HepG2 (cell line): ENCODE data around the gene ANKRD65. TPM values are rescaled to one million over a fixed set of nuclear protein-coding genes. Genes with fewer than 3 reads are reported as not detected.

Source experiments
- CBX1 ChIP-seq: IDR thresholded peaks from one replicate; pipeline ENCODE4 v1.6.1; 2016; ENCODE audit warnings: antibody characterized with exemption, low read depth
- E2F2 ChIP-seq: sonication (generic); formaldehyde crosslinking; IDR thresholded peaks from 2 replicates; pipeline ENCODE4 v1.4.0; 2020; ENCODE audit warnings: missing genetic modification reagents, borderline replicate concordance
- EEA1 ChIP-seq: sonication (generic); formaldehyde crosslinking; IDR thresholded peaks from 2 replicates; pipeline ENCODE4 v1.5.1; 2020; ENCODE audit warnings: mild to moderate bottlenecking, missing genetic modification reagents, borderline replicate concordance
- GFI1 ChIP-seq: sonication (generic); formaldehyde crosslinking; IDR thresholded peaks from 2 replicates; pipeline ENCODE4 v1.5.0; 2020; ENCODE audit warnings: missing genetic modification reagents, mild to moderate bottlenecking, borderline replicate concordance
- GPN1 ChIP-seq: sonication (generic); formaldehyde crosslinking; IDR thresholded peaks from 2 replicates; pipeline ENCODE4 v1.5.1; 2020; ENCODE audit warnings: missing genetic modification reagents, borderline replicate concordance
- HES4 ChIP-seq: sonication (generic); formaldehyde crosslinking; IDR thresholded peaks from 2 replicates; pipeline ENCODE4 v1.9.0; 2021; ENCODE audit warnings: mild to moderate bottlenecking, missing genetic modification reagents, borderline replicate concordance
- JARID2 ChIP-seq: sonication (generic); formaldehyde crosslinking; IDR thresholded peaks from 2 replicates; pipeline ENCODE4 v1.8.1; 2023; ENCODE audit warnings: missing genetic modification reagents, inconsistent platforms; ENCODE audit not compliant: insufficient replicate concordance
- KAT7 ChIP-seq: IDR thresholded peaks from 2 replicates; pipeline ENCODE4 v1.6.1; 2018; ENCODE audit warnings: borderline replicate concordance, missing compliant biosample characterization
- KLF11 ChIP-seq: IDR thresholded peaks from 2 replicates; pipeline ENCODE4 v1.6.1; 2016; ENCODE audit warnings: missing compliant biosample characterization
- NFATC3 ChIP-seq: sonication (generic); formaldehyde crosslinking; IDR thresholded peaks from 2 replicates; pipeline ENCODE4 v1.5.1; 2020; ENCODE audit warnings: mild to moderate bottlenecking, missing genetic modification reagents
- NFKB2 ChIP-seq: sonication (generic); formaldehyde crosslinking; IDR thresholded peaks from 2 replicates; pipeline ENCODE4 v1.4.0; 2020; ENCODE audit warnings: missing genetic modification reagents, borderline replicate concordance
- NFYB ChIP-seq: sonication (generic); formaldehyde crosslinking; IDR thresholded peaks from 2 replicates; pipeline ENCODE4 v1.4.0; 2020; ENCODE audit warnings: missing genetic modification reagents
- RAD21 ChIP-seq: fragments of 450-650 bp; formaldehyde crosslinking; IDR thresholded peaks from 2 replicates; pipeline ENCODE4 v1.5.0; 2020; ENCODE audit warnings: mild to moderate bottlenecking
- REL ChIP-seq: sonication (generic); formaldehyde crosslinking; conservative IDR thresholded peaks from 2 replicates; pipeline ENCODE4 v1.8.0; 2022; ENCODE audit warnings: mild to moderate bottlenecking, missing genetic modification reagents, moderate library complexity
- RFX1 ChIP-seq: fragments of 450-650 bp; IDR thresholded peaks from 2 replicates; pipeline ENCODE4 v1.6.1; 2017
- SKI ChIP-seq: fragments of 450-650 bp; IDR thresholded peaks from one replicate; pipeline ENCODE4 v1.6.1; 2018; ENCODE audit warnings: mild to moderate bottlenecking; ENCODE audit not compliant: partially characterized antibody
- TBL1XR1 ChIP-seq: fragments of 150-350 bp; IDR thresholded peaks from 2 replicates; pipeline ENCODE4 v1.6.1; 2014; ENCODE audit warnings: borderline replicate concordance, low read length; ENCODE audit not compliant: partially characterized antibody
- THAP8 ChIP-seq: sonication (generic); formaldehyde crosslinking; IDR thresholded peaks from 2 replicates; pipeline ENCODE4 v1.5.1; 2020; ENCODE audit warnings: missing genetic modification reagents, mild to moderate bottlenecking, borderline replicate concordance
- ZMYM2 ChIP-seq: sonication (generic); formaldehyde crosslinking; IDR thresholded peaks from 2 replicates; pipeline ENCODE4 v1.8.0; 2022; ENCODE audit warnings: mild to moderate bottlenecking, missing genetic modification reagents
- ZNF234 ChIP-seq: sonication (generic); formaldehyde crosslinking; conservative IDR thresholded peaks from 2 replicates; pipeline ENCODE4 v1.5.1; 2020; ENCODE audit warnings: mild to moderate bottlenecking, missing genetic modification reagents
- ZNF678 ChIP-seq: sonication (generic); formaldehyde crosslinking; IDR thresholded peaks from 2 replicates; pipeline ENCODE4 v1.4.0; 2020; ENCODE audit warnings: mild to moderate bottlenecking, missing genetic modification reagents
- ZNF775 ChIP-seq: sonication (generic); formaldehyde crosslinking; IDR thresholded peaks from 2 replicates; pipeline ENCODE4 v1.4.0; 2020; ENCODE audit warnings: missing genetic modification reagents, mild to moderate bottlenecking, moderate library complexity, borderline replicate concordance
- ZSCAN31 ChIP-seq: sonication (generic); formaldehyde crosslinking; IDR thresholded peaks from 2 replicates; pipeline ENCODE4 v1.5.0; 2020; ENCODE audit warnings: low read depth, mild to moderate bottlenecking, missing genetic modification reagents
- polyA plus RNA-seq, 8 experiments: library from polyadenylated mRNA; depleted of rRNA in 3 of 8; stranded (reverse) in 7 of 8; unstranded in 1 of 8; fragments of >200 nt; fragmentation: Illumina TruSeq in 4 of 8; extraction: Trizol in 4 of 8; gene quantifications; 2 replicates each; pipeline versions ENCODE4 v1.2.1 to v1.2.3, GENCODE V29; 2011 to 2016; ENCODE audit warnings: low read depth in 4 of 8, missing spikeins in 1 of 8, mixed read lengths in 1 of 8; ENCODE audit not compliant: insufficient read depth in 1 of 8
- total RNA-seq, 5 experiments: library from RNA; depleted of rRNA; stranded (reverse); fragments of >200 nt; fragmentation: Illumina TruSeq; extraction: Trizol; gene quantifications; 2 replicates each; pipeline ENCODE4 v1.2.3, GENCODE V29; 2016; ENCODE audit warnings: low read depth in 1 of 5
- TF ChIP-seq, protein P1 (sequence below): sonication (generic); formaldehyde crosslinking; IDR thresholded peaks from 2 replicates; pipeline ENCODE4; 2020; ENCODE audit warnings: missing genetic modification reagents, mild to moderate bottlenecking, borderline replicate concordance
- TF ChIP-seq, protein P2 (sequence below): sonication (generic); formaldehyde crosslinking; IDR thresholded peaks from 2 replicates; pipeline ENCODE4 v1.8.0; 2022; ENCODE audit warnings: low read depth, missing genetic modification reagents

Gene ANKRD65
- total and polyA plus RNA-seq, 2 of the 13 experiments (the other 11 are each of a cell fraction or from before 2014, with no cell fraction given) = 12.1 to 30.1 TPM

DNA sequence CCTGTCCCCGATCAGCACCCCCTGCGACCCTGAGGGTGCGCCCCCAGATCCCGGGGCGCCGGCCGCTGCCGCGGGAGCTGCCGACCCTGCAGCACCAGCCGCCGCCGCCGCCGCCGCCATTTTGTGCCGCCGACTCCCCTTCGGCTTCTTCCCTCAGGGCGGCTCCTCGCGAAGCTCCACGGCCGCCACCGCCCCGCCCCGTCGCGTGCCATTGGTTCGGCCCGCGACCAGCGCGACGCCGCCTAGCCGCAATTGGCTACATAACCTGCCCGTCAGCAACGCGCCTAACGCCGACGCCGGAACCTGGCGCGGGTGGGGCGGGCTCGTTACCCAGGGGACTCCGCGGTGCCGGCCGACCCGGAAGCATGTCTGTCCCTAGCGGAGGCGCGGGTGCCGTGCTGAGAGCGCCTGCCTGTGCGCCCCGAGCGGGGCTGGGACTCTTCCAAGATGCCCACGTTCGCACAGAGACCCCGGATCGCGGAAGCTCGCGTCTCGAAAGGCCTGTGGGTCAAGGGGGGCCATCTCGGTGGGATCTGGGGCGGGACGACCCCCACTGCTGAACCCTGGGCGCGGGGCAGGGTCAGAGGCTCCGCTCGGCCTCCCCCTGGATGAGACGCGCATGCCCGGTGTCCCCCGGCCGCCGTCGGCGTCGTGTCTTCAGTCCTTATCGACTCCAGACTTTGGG lies 21.7 kb downstream of the ANKRD65 start, which contains the start of gene CCNL2 (continued):
- TF ChIP-seq ZNF775 (no peak), REL (CRISPR knock-in tag) (no peak), SKI (peak; percentile 52), RAD21 (0 out of 2 replicates have a peak, but pooled peaks have one; percentile 6), E2F2 (CRISPR knock-in tag) (0 out of 2 replicates have a peak, but pooled peaks have one; percentile 40), KLF11 (no peak), GPN1 (CRISPR knock-in tag) (no peak), KAT7 (CRISPR knock-in tag) (peak; percentile 63; the same call in 1 of the 2 replicates), THAP8 (CRISPR knock-in tag) (no peak), JARID2 (no peak), CBX1 (no peak), RFX1 (peak; percentile 70), GFI1 (peak; percentile 35; the same call in 1 of the 2 replicates), NFATC3 (CRISPR knock-in tag) (no peak), ZMYM2 (CRISPR knock-in tag) (no peak), NFKB2 (CRISPR knock-in tag) (peak; percentile 45; the same call in 1 of the 2 replicates), HES4 (CRISPR knock-in tag) (no peak; the same call in 1 of the 2 replicates), ZSCAN31 (CRISPR knock-in tag) (peak; percentile 85), ZNF234 (no peak), ZNF678 (CRISPR knock-in tag) (0 out of 2 replicates have a peak, but pooled peaks have one; percentile 31), EEA1 (CRISPR knock-in tag) (peak; percentile 39), NFYB (peak; percentile 98), TBL1XR1 (peak; percentile 24)
- TF ChIP-seq, protein P1, sequence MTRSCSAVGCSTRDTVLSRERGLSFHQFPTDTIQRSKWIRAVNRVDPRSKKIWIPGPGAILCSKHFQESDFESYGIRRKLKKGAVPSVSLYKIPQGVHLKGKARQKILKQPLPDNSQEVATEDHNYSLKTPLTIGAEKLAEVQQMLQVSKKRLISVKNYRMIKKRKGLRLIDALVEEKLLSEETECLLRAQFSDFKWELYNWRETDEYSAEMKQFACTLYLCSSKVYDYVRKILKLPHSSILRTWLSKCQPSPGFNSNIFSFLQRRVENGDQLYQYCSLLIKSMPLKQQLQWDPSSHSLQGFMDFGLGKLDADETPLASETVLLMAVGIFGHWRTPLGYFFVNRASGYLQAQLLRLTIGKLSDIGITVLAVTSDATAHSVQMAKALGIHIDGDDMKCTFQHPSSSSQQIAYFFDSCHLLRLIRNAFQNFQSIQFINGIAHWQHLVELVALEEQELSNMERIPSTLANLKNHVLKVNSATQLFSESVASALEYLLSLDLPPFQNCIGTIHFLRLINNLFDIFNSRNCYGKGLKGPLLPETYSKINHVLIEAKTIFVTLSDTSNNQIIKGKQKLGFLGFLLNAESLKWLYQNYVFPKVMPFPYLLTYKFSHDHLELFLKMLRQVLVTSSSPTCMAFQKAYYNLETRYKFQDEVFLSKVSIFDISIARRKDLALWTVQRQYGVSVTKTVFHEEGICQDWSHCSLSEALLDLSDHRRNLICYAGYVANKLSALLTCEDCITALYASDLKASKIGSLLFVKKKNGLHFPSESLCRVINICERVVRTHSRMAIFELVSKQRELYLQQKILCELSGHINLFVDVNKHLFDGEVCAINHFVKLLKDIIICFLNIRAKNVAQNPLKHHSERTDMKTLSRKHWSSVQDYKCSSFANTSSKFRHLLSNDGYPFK = peak; percentile 56; the same call in 1 of the 2 replicates
- TF ChIP-seq, protein P2, sequence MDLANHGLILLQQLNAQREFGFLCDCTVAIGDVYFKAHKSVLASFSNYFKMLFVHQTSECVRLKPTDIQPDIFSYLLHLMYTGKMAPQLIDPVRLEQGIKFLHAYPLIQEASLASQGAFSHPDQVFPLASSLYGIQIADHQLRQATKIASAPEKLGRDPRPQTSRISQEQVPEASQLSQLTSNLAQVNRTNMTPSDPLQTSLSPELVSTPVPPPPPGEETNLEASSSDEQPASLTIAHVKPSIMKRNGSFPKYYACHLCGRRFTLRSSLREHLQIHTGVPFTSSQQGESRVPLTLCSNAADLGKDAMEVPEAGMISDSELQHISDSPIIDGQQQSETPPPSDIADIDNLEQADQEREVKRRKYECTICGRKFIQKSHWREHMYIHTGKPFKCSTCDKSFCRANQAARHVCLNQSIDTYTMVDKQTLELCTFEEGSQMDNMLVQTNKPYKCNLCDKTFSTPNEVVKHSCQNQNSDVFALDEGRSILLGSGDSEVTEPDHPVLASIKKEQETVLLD = peak; percentile 47; the same call in 1 of the 2 replicates
